Measurements from ENCODE around the gene FGFBP1. TPM values are rescaled to one million over a fixed set of nuclear protein-coding genes. Genes with fewer than 3 reads are reported as not detected.
A peak's percentile ranks its signal among the peaks of the same experiment; 100 is the strongest.

Gene FGFBP1
- total RNA-seq, 1 donor from 2014 or later: not detected

DNA sequence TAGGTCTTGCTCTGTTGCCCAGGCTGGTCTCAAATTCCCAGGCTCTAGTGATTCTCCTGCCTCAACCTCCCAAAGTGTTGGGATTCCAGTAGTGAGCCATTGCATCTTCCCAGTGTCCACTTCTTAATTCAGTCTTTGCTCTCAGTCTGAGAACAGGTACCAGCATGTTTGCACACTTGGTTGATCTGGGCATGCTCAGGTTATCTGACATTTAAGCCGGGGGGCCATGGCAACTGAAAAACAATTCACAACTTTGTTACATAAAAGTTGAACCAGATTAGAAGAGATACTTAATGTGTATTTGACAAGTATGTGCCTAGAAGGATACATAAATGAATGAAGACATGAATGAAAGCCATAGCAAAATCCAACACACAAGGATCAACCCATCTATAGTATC lies 39.0 kb downstream of the FGFBP1 start:
- peaks cover 15% of the 10 kb centered on the region for H3K4me1 Mint-ChIP-seq (ENCODE audit: unreplicated experiment)
- no peak overlapping the region for H3K4me3 Mint-ChIP-seq (ENCODE audit: unreplicated experiment)
- H3K9me3 Mint-ChIP-seq (ENCODE audit: unreplicated experiment): peaks cover 3% of the 10 kb centered on the region
- no peak overlapping the region for H3K27ac Mint-ChIP-seq (ENCODE audit: unreplicated experiment)
- no peaks in the 10 kb centered on the region for H3K27me3 Mint-ChIP-seq (ENCODE audit: unreplicated experiment)
- TF ChIP-seq, protein P1, sequence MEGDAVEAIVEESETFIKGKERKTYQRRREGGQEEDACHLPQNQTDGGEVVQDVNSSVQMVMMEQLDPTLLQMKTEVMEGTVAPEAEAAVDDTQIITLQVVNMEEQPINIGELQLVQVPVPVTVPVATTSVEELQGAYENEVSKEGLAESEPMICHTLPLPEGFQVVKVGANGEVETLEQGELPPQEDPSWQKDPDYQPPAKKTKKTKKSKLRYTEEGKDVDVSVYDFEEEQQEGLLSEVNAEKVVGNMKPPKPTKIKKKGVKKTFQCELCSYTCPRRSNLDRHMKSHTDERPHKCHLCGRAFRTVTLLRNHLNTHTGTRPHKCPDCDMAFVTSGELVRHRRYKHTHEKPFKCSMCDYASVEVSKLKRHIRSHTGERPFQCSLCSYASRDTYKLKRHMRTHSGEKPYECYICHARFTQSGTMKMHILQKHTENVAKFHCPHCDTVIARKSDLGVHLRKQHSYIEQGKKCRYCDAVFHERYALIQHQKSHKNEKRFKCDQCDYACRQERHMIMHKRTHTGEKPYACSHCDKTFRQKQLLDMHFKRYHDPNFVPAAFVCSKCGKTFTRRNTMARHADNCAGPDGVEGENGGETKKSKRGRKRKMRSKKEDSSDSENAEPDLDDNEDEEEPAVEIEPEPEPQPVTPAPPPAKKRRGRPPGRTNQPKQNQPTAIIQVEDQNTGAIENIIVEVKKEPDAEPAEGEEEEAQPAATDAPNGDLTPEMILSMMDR (IDR thresholded peaks at IDR 0.05): no peak
- no peaks in the 10 kb centered on the region for H3K36me3 Mint-ChIP-seq (ENCODE audit: unreplicated experiment)
- DNase-seq (ENCODE audit: extremely low spot score, unreplicated experiment): no peak

DNA sequence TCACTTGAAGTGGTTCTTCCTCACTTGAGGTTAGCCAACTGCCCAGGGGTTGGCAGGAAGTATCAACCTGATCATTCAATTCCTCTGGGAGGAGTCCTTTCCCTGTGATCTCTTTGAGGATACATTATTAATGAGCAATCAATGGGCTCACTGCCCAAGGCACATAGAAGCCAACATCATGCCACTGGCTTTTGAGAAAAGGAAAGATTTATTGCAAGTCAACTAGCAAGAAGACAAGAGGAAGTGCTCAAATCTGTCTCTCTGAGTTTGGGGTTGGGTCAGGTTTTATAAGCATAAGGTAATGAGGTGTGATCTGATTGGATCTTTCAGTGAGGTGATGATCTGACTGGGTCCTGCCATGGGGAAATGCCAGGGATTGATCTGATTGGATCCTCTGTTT lies 39.6 kb downstream of the FGFBP1 start:
- H3K27ac Mint-ChIP-seq (ENCODE audit: unreplicated experiment): no peak overlapping the region
- no peak overlapping the region for H3K4me3 Mint-ChIP-seq (ENCODE audit: unreplicated experiment)
- H3K9me3 Mint-ChIP-seq (ENCODE audit: unreplicated experiment): no peaks in the 10 kb centered on the region
- H3K36me3 Mint-ChIP-seq (ENCODE audit: unreplicated experiment): no peaks in the 10 kb centered on the region
- H3K4me1 Mint-ChIP-seq (ENCODE audit: unreplicated experiment): peaks cover 21% of the 10 kb centered on the region
- no peak for DNase-seq (ENCODE audit: extremely low spot score, unreplicated experiment)
- no peaks in the 10 kb centered on the region for H3K27me3 Mint-ChIP-seq (ENCODE audit: unreplicated experiment)
- TF ChIP-seq, protein P1 (IDR thresholded peaks at IDR 0.05): no peak

DNA sequence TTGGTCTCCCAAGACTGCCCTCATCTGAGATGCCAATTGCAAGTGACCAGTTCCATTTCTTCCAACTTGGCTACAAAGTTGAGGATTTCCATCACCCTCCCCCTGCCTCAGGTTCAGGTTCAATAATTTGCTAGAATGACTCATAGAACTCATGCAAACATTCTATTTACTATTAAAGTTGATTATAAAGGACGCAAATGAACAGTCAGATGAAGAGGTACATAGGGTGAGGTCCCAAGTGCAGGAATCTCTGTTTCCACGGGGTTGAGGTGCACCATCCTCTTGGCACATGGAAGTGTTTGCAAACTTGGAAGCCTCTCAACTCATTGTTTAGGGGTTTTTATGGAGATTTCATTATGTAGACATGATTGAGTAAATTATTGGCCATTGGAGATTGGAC lies 41.0 kb downstream of the FGFBP1 start:
- H3K4me1 Mint-ChIP-seq (ENCODE audit: unreplicated experiment): peaks cover 29% of the 10 kb centered on the region
- H3K4me3 Mint-ChIP-seq (ENCODE audit: unreplicated experiment): no peak overlapping the region
- peak overlapping the region; percentile 17 for H3K27ac Mint-ChIP-seq (ENCODE audit: unreplicated experiment)
- no peaks in the 10 kb centered on the region for H3K9me3 Mint-ChIP-seq (ENCODE audit: unreplicated experiment)
- no peak for DNase-seq (ENCODE audit: extremely low spot score, unreplicated experiment)
- TF ChIP-seq, protein P1 (IDR thresholded peaks at IDR 0.05): no peak
- H3K36me3 Mint-ChIP-seq (ENCODE audit: unreplicated experiment): no peaks in the 10 kb centered on the region
- H3K27me3 Mint-ChIP-seq (ENCODE audit: unreplicated experiment): no peaks in the 10 kb centered on the region

DNA sequence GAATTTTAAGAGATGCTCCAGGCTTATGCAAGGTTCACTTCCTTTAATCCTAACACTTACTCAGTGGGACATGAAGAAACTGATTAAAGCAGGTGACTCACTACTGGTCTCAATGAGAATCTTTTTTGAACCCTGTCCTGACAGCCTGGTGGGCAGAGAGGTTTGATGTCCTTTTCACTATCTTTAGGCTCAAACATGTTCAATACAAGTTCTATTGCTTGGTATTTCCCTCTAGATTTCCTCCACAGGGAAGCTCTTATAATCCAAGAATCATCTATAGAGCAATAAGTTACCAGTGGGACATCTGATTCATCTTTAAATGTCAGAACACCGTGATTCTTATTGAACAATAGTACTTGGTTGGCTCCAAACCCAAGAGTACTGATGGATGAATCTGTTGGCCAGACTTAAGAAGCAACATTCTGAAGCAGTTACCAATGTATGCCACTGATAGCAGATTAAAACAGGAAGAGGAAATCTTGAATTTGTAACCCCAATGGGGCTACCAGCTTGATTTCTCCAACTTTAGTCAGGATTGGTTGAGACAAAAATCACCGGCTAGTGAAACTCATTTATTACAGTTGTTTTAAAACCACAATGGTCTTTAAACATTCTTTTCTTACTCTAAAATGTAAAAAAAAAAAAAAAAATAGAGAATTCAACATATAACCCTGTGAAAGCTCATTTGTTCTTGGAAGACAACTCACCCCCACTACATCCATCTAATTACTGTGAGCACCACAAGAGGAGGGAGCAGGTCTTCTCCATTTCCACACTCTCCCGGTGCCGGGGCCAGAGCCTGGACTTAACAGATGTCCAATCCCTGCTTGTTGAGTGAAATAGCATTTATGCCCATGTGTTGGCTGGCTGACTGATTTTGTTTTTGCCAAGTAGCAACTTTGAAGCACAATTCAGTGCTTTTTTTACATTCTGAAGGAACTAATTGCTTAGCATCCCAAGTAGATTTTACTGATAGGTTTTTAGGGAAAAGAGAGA lies 43.3 kb downstream of the FGFBP1 start:
- Mint-ChIP-seq H3K4me3 (ENCODE audit: unreplicated experiment) (no peak overlapping the region), H3K36me3 (ENCODE audit: unreplicated experiment) (no peaks in the 10 kb centered on the region), H3K27ac (ENCODE audit: unreplicated experiment) (no peak overlapping the region), H3K4me1 (ENCODE audit: unreplicated experiment) (peaks cover 37% of the 10 kb centered on the region), H3K9me3 (ENCODE audit: unreplicated experiment) (no peaks in the 10 kb centered on the region), H3K27me3 (ENCODE audit: unreplicated experiment) (no peaks in the 10 kb centered on the region)
- TF ChIP-seq, protein P1 (IDR thresholded peaks at IDR 0.05): no peak
- no peak for DNase-seq (ENCODE audit: extremely low spot score, unreplicated experiment)

DNA sequence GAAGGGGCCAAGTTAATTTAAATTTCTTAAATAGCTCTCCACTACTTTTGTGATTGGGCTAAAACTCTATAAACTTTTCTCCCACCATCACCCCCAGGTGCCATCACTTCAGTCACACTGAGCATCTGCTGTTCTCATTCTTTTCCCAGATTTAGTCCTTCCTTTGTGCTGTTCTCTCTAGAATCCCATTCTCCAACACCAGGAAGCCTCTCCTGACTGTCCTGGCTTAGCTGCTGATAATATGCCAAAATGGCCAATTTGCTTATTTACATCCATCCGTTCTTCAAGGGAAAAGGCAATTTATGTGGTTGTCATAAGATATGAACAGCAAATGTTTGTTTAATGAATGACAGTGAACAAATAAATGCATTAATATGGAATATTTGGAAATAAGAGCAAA lies 44.1 kb downstream of the FGFBP1 start:
- Mint-ChIP-seq H3K9me3 (ENCODE audit: unreplicated experiment) (no peaks in the 10 kb centered on the region), H3K27me3 (ENCODE audit: unreplicated experiment) (no peaks in the 10 kb centered on the region), H3K27ac (ENCODE audit: unreplicated experiment) (peak overlapping the region; percentile 81), H3K36me3 (ENCODE audit: unreplicated experiment) (no peaks in the 10 kb centered on the region), H3K4me3 (ENCODE audit: unreplicated experiment) (no peak overlapping the region), H3K4me1 (ENCODE audit: unreplicated experiment) (peaks cover 37% of the 10 kb centered on the region)
- TF ChIP-seq, protein P1 (IDR thresholded peaks at IDR 0.05): no peak
- DNase-seq (ENCODE audit: extremely low spot score, unreplicated experiment): no peak

Data from osteocyte (in vitro differentiated cells).